GM18907 (cell line): Measurements from ENCODE around the gene IFNL3.
"Not testable (repeated sequence)": the region's sequence is repeated elsewhere in the genome, so short reads cannot be mapped to it uniquely, and the experiment has no call there.

Experiments used
- ATAC-seq: cut with Tn5 transposase; IDR thresholded peaks from one replicate; pipeline ENCODE4 v1.9.1; 2021; ENCODE audit warnings: mild to moderate bottlenecking, moderate library complexity; ENCODE audit not compliant: unreplicated experiment

Gene IFNL3

GRCh38 chr19:39253374-39254149, 8.8 kb upstream of the IFNL3 start:
- ATAC-seq, result no peak

- no peak for ATAC-seq
Measured at GRCh38 chr19:39252458-39252857, 7.7 kb upstream of the IFNL3 start.

- no peak for ATAC-seq
Measured at GRCh38 chr19:39251846-39252245, 7.0 kb upstream of the IFNL3 start.

GRCh38 chr19:39251081-39251480, 6.3 kb upstream of the IFNL3 start:
- no peak for ATAC-seq

- ATAC-seq, result no peak
Measured at GRCh38 chr19:39248806-39249205, 4.0 kb upstream of the IFNL3 start, which contains the start of gene IFNL4. Gene IFNL4 (minus strand): TSS chr19:39248856.

- ATAC-seq, result no peak
Measured at GRCh38 chr19:39247701-39248664, 3.2 kb upstream of the IFNL3 start.

- ATAC-seq, result no peak
Measured at GRCh38 chr19:39246951-39247669, 2.3 kb upstream of the IFNL3 start.

- not testable (repeated sequence) for ATAC-seq
Measured at GRCh38 chr19:39245166-39245565, 360 bp upstream of the IFNL3 start.

GRCh38 chr19:39243741-39244140, 1.1 kb downstream of the IFNL3 start:
- not testable (repeated sequence) for ATAC-seq

- no peak for ATAC-seq
Measured at GRCh38 chr19:39240421-39240820, 4.4 kb downstream of the IFNL3 start.

GRCh38 chr19:39238944-39239343, 5.9 kb downstream of the IFNL3 start:
- no peak for ATAC-seq

GRCh38 chr19:39238209-39238608, 6.6 kb downstream of the IFNL3 start:
- no peak for ATAC-seq

- peak; percentile 46 for ATAC-seq
Measured at GRCh38 chr19:39237200-39238184, 7.3 kb downstream of the IFNL3 start.

GRCh38 chr19:39236527-39236926, 8.3 kb downstream of the IFNL3 start:
- ATAC-seq, result no peak

GRCh38 chr19:39232708-39233107, 12.1 kb downstream of the IFNL3 start:
- ATAC-seq, result no peak

- ATAC-seq, result no peak
Measured at GRCh38 chr19:39230096-39230764, 14.6 kb downstream of the IFNL3 start.

- no peak for ATAC-seq
Measured at GRCh38 chr19:39224910-39225309, 19.9 kb downstream of the IFNL3 start.

- ATAC-seq, result no peak
Measured at GRCh38 chr19:39223703-39224279, 21.0 kb downstream of the IFNL3 start.

GRCh38 chr19:39219108-39219507, 25.7 kb downstream of the IFNL3 start:
- ATAC-seq, result not testable (repeated sequence)
